ENCODE measurements around the gene ALOXE3. TPM values are rescaled to one million over a fixed set of nuclear protein-coding genes. Genes with fewer than 3 reads are reported as not detected.

The ALOXE3 gene
- total RNA-seq, 1 donor = not detected

DNA sequence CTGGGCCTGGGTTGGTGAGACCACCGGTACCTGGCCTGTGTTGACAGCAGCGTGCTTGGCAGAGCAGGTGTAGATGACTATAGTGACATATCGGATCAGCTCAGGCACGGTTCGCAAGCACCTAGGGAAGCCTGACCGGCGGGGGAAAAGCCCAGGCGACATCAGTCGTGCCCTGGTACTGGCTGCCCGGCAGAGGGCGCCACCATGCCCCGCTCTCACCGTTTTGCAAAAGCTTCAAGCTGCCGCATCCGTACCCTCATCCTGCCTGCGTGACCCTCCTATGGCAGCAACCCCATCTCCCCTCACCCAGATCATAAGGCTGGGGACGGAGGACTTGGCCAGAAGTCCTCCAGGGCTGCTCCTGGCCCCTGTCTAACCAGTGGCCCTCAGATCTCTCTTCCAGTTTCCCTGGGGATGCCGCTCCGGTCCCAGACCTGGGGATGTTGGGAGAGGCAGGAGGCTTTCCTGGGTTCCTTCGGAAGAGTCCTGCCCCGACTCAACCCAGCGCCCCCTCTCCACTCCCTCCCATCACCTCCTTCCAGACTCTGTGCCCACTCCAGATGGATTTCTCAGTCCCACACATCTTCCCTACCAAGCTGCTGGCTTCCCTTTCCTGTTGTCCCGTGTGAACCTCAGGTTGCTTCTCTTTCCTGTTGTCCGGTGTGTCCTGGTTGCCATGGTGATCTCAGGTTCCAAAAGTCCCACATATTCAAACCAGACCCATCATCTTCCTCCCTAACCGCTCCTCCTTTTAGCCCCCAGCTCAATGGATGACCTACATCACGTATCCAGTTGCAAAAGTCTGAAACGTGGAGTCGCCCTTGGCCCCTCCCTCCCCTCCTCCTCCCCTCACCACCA, 44.5 kb downstream of the ALOXE3 start:
- TF ChIP-seq, protein P1, sequence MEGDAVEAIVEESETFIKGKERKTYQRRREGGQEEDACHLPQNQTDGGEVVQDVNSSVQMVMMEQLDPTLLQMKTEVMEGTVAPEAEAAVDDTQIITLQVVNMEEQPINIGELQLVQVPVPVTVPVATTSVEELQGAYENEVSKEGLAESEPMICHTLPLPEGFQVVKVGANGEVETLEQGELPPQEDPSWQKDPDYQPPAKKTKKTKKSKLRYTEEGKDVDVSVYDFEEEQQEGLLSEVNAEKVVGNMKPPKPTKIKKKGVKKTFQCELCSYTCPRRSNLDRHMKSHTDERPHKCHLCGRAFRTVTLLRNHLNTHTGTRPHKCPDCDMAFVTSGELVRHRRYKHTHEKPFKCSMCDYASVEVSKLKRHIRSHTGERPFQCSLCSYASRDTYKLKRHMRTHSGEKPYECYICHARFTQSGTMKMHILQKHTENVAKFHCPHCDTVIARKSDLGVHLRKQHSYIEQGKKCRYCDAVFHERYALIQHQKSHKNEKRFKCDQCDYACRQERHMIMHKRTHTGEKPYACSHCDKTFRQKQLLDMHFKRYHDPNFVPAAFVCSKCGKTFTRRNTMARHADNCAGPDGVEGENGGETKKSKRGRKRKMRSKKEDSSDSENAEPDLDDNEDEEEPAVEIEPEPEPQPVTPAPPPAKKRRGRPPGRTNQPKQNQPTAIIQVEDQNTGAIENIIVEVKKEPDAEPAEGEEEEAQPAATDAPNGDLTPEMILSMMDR (IDR thresholded peaks at IDR 0.05; ENCODE audit: insufficient read depth, low read depth, low read length) = peak; percentile 83
- DNase-seq (ENCODE audit: low read depth) = peak; percentile 53
- no peak overlapping the region for H3K4me3 ChIP-seq (ENCODE audit: low read depth, low read length)

DNA sequence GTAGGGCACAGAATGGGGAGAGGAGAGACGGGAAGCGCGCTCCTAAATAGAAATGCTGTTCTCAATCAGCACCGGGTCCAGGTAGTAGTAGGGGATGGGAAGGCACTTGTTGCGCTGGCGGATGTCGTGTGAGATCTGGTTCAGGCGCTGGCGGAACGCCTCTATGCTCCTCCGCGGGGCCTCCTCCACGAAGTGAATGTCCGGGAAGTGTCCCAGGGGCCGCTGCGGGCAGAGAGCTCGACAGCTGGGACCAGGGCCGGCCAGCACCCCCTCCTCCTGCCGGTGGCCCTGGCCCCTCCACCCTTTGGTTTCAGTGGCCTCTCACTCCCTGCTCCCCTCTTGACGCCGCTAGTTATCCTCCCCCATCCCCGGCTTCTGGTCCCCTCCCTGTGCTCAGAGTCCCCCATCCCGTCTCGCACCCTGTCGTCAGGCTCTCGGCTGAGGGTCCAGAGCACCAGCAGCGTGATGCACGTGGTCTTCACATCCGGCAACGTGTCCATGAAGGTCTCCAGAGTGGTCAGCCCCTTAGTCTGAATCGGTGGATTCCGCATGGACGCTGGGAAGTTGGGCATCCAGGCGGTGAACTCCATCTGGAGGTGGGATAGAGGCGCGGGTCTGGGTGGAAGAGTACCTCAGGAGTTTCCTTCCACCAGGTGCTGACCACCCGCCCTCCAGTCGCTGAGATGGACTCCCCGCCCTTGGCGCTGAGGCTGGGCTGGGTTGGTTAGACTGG, 45.4 kb downstream of the ALOXE3 start:
- TF ChIP-seq, protein P1 (IDR thresholded peaks at IDR 0.05; ENCODE audit: insufficient read depth, low read depth, low read length) = no peak
- no peak for DNase-seq (ENCODE audit: low read depth)
- H3K4me3 ChIP-seq (ENCODE audit: low read depth, low read length) = no peak overlapping the region

DNA sequence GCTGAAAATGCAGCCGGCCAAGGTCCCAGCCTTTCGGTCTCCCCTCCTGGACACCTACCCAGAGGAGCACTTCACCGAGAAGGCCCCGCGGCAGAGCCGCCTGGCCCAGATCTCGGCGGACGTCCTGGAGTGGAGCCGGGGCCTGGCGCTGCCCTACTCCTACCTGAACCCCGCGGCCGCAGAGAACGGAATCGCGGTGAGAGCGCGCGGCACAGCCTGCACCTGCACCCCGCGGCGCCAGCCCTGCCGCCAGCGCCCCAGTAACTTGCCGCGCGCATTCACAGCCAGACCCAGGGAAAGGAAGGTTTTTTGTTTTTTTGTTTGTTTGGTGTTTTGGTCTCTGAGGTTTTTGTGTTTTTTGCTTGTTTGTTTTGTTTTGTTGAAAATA, 46.0 kb downstream of the ALOXE3 start:
- no peak overlapping the region for H3K4me3 ChIP-seq (ENCODE audit: low read depth, low read length)
- TF ChIP-seq, protein P1 (IDR thresholded peaks at IDR 0.05; ENCODE audit: insufficient read depth, low read depth, low read length) = no peak
- no peak for DNase-seq (ENCODE audit: low read depth)

DNA sequence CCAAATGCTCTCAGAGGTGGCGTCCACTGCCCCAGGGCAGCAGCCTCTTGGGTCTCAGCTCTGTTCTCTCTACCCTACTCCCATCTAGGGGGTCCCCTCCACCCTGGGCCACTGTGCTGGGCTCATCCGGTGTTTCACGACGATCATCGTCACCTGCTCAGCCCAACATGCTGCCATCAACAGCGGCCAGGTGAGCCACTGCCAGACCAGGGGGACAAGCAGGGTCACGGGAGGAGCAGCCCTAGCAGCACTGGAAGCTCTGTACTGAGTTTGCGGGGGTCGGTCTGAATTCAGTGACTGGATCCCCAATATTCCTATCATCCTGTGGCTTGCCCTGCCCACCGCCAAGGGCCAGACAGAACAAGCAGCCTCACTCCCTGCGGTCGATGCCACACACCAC, 46.8 kb downstream of the ALOXE3 start:
- TF ChIP-seq, protein P1 (IDR thresholded peaks at IDR 0.05; ENCODE audit: insufficient read depth, low read depth, low read length) = no peak
- DNase-seq (ENCODE audit: low read depth) = no peak
- H3K4me3 ChIP-seq (ENCODE audit: low read depth, low read length) = no peak overlapping the region

DNA sequence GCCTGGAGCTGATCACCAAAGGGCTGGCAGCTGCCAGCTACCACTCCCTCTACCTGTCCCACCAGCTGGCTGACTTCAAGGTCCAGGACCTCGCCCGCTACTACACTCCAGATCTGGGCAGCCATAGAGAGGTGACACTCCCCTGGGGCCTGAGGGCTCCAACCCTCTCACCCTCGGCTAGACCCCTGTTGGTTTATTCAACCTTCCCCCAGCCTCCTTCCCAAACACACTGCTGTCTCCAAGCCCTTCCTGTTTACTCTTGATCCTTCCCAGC, 48.8 kb downstream of the ALOXE3 start:
- TF ChIP-seq, protein P1 (IDR thresholded peaks at IDR 0.05; ENCODE audit: insufficient read depth, low read depth, low read length) = no peak
- H3K4me3 ChIP-seq (ENCODE audit: low read depth, low read length) = no peak overlapping the region
- no peak for DNase-seq (ENCODE audit: low read depth)

DNA sequence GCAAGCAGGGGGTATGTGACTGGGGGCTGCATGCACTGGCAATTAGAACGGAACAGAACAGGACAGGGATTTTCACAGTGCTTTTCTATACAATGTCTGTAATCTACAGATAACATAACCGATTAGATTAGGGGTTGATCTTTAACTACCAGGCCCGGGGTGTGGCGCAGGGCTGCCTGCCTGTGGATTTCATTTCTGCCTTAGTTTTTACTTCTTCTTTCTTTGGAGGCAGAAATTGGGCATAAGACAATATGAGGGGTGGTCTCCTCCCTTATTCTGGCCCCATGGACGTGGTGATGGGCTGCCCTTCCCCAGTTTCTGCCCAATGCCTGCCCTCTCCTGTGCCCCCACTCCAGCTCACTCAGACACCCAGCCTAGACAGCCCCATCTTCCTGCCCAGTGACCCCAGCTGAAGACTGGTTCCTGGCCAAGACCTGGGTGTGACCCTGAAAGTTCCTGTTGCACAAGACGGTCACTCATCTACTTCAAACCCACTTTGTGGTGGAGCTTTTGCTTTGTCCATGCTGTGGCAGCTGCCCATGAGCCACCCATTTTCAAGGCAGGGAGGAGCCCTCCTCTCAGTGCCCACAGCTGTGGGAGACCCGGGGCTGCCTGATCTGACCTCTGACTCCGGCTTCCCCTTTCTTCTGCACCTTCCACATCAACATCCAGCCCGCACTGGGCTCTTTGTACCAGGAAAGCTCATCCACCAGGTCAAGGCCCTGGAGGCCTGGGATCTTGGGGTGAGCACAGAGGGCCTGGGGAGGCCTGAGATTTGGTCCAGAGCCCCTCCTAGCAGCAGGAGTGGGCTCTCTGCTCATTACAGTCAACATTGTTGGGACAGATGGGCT, 49.4 kb downstream of the ALOXE3 start:
- no peak overlapping the region for H3K4me3 ChIP-seq (ENCODE audit: low read depth, low read length)
- TF ChIP-seq, protein P1 (IDR thresholded peaks at IDR 0.05; ENCODE audit: insufficient read depth, low read depth, low read length) = no peak
- no peak for DNase-seq (ENCODE audit: low read depth)
